ENCODE measurements around the gene TCTN2.

DNA sequence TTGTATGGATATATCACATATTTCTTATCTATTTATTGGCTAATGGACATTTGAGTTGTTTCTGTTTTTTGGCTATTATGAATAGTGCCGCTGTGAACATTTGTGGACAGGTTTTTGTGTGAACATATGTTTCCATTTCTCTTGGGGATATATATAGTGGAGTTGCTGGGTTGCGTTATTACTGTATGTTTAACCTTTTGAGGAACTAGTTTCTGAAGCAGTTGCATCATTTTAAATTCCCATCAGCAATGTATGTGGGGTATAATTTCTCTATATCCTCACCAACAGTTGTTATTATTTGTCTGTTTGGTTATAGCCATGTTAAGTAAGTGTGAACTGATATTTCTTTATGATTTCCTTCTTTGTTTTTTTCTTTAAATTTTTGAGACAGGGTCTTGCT lies 10.7 kb downstream of the TCTN2 start:
- TF ChIP-seq HDAC2 (IDR thresholded peaks at IDR 0.05) (no peak), POLR2A (IDR thresholded peaks at IDR 0.05; ENCODE audit: low read depth, low read length) (no peak), FOS (IDR thresholded peaks at IDR 0.05; ENCODE audit: borderline replicate concordance, extremely low read depth, insufficient read length) (no peak), MAX (IDR thresholded peaks at IDR 0.05; ENCODE audit: low read depth, low read length) (no peak), RAD21 (IDR thresholded peaks at IDR 0.05; ENCODE audit: insufficient read depth, low read depth, low read length) (no peak), BHLHE40 (IDR thresholded peaks at IDR 0.05; ENCODE audit: borderline replicate concordance in 1 of 2, low read depth in 2 of 2, low read length in 1 of 2) (no peak)
- TF ChIP-seq, protein P1, sequence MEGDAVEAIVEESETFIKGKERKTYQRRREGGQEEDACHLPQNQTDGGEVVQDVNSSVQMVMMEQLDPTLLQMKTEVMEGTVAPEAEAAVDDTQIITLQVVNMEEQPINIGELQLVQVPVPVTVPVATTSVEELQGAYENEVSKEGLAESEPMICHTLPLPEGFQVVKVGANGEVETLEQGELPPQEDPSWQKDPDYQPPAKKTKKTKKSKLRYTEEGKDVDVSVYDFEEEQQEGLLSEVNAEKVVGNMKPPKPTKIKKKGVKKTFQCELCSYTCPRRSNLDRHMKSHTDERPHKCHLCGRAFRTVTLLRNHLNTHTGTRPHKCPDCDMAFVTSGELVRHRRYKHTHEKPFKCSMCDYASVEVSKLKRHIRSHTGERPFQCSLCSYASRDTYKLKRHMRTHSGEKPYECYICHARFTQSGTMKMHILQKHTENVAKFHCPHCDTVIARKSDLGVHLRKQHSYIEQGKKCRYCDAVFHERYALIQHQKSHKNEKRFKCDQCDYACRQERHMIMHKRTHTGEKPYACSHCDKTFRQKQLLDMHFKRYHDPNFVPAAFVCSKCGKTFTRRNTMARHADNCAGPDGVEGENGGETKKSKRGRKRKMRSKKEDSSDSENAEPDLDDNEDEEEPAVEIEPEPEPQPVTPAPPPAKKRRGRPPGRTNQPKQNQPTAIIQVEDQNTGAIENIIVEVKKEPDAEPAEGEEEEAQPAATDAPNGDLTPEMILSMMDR (IDR thresholded peaks at IDR 0.05 in 2 of 3, conservative IDR thresholded peaks at IDR 0.05 in 1 of 3; ENCODE audit: control insufficient read depth in 2 of 3, extremely low read depth in 1 of 3, insufficient read depth in 1 of 3, low read depth in 3 of 3, low read length in 3 of 3), result no peak
